Measurements from ENCODE around the gene LRAT.
"Not testable (repeated sequence)": the region's sequence is repeated elsewhere in the genome, so short reads cannot be mapped to it uniquely, and the experiment has no call there.

LRAT gene

DNA sequence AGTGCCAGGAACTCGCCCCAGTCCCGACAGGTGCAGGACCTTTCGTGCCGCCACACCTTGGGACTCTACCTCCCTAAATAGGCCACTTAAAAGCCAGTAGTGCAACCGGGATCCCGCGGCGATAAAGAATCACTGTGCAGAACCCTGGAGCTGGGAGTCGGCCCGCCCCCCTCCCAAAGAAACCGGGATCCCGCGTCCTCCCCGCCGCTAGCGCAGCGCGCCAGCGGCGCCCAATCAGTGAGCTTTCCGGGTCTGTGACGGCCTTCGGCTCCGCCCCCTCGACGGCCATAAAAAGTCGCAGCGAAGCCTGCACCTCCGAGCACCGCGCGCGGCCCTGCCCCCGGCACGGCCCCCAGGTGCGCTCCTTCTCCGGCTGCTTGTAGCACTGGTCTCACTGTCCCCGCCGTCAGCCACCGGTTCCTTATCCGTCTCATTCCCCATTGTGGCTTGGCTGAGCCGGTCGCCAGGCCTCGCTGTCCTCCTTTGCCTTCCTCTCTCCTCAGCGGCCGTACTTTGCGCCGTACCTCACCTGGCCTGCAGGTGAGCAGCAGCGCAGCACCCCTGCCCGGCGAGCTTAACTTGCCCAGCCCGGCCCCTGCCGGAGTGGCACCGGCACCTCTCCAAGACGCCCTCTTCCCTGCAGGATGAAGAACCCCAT lies at the start of gene LRAT:
Gene LRAT (plus strand): TSS at position 318 of the 658 bp plus-strand sequence. CDS start 327 bp downstream, at position 645.
- peak in 1 of 2 donors; percentile 3 for DNase-seq (ENCODE audit: low read depth in 2 of 2)

- no peak for DNase-seq (ENCODE audit: low read depth in 2 of 2)
These were observed 35.9 kb upstream of the LRAT start for GRCh38 chr4:154707877-154708276.

GRCh38 chr4:154709550-154709949 lies 34.2 kb upstream of the LRAT start:
- DNase-seq (ENCODE audit: low read depth in 2 of 2): no peak

- no peak for DNase-seq (ENCODE audit: low read depth in 2 of 2)
These were observed 32.3 kb upstream of the LRAT start for GRCh38 chr4:154711522-154711921.

GRCh38 chr4:154714339-154715040 lies 29.3 kb upstream of the LRAT start:
- DNase-seq (ENCODE audit: low read depth in 2 of 2): no peak

DNA sequence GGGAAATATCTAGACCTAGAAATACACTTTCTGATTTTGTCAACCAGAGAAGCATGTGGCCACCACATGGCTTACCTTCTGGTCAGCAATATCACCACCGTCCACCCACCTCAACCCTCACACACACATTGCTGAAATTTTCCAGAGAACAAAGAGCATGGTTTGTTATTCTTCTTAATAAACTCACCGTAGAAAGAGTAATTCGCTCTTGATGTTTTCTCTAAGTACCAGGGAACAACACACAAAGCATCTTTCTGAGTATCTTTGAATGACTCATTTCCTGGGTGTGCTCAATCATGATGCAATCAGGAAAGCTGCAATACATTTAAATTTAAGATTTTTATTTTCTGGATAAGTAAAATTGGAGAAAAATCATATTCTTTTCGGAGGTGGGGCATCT lies 24.7 kb upstream of the LRAT start:
- no peak for DNase-seq (ENCODE audit: low read depth in 2 of 2)

GRCh38 chr4:154720123-154720522 lies 23.7 kb upstream of the LRAT start:
- DNase-seq (ENCODE audit: low read depth in 2 of 2): no peak

- DNase-seq (ENCODE audit: low read depth in 2 of 2): no peak
These were observed 23.1 kb upstream of the LRAT start for GRCh38 chr4:154720618-154721267.

GRCh38 chr4:154722262-154722661 lies 21.5 kb upstream of the LRAT start:
- DNase-seq (ENCODE audit: low read depth in 2 of 2): no peak

GRCh38 chr4:154723601-154724000 lies 20.2 kb upstream of the LRAT start:
- not testable (repeated sequence) for DNase-seq (ENCODE audit: low read depth in 2 of 2)

DNA sequence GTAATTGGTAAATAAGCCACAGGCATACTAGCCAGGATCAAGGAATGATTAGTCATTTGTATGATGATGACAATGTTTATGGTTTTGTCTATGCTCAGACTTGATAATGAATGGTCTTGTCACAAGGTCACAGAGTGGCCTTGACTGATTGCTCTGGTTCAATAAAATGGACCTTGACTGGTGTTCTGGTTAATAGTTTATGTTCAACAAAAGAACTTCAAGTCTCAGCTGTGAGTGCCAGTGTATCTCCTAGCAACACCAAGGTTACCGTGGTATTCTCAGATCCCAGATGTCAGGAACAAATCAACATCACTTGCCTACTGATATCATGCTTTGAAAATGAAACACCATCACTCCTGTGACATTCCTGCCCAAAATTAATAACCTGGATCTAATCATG lies 16.3 kb upstream of the LRAT start:
- no peak for DNase-seq (ENCODE audit: low read depth in 2 of 2)

DNA sequence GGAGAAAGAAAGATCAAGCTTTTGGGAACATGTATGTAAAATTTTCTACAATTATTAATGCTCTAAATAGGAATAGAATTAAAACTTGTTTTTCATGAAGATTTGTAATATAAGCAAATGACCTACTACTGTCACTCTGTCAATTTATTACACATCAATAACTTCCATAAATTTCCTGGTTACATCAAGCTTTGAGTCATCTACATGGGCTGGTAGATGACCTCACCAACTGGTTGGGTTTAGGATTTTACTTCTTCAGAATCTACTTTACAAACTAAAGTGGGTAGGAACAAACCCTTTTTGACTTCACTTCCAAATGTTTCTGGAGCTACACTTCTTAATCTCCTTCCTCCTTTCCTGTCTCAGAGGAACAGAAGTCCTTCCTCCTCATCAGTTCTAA lies 12.0 kb upstream of the LRAT start:
- no peak for DNase-seq (ENCODE audit: low read depth in 2 of 2)

DNA sequence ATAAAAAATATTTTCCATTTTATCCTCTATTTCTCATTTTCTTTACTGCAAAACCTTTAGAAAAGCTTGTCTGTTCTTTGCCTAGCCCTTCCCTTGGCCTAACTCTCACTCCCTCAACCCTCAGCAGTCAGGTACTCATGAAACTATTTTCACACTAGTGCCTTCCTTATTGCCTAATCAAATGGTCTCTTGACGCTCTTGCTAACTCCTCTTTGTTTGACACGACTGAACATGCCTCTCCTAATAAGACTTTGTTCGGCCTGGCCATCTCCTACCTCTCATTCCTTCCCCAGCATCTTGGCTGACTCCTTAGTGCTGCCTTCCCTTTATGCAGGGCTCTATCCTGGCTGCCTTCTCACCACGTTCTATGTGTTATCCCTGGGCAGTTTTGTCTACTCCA lies 11.1 kb upstream of the LRAT start:
- DNase-seq (ENCODE audit: low read depth in 2 of 2): no peak

DNA sequence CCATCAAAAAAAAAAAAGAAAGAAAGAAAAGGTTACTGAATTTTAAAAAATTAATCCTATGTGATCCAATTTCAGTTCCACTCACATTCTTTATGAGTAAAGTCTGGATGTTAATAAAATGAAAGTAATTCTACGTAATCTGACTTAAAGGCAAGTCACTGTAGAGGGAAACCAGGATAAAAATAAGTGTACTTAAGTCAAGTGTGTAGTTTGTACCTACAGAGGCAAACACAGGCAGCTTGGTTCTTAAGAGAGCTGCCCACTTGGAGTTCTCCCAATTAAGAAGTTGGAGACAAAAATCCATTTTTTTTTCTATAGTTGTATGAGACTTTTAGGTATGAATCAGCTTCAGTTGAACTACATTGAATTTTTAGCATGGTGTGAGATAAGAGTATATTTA lies 7.0 kb upstream of the LRAT start:
- DNase-seq (ENCODE audit: low read depth in 2 of 2): no peak

DNA sequence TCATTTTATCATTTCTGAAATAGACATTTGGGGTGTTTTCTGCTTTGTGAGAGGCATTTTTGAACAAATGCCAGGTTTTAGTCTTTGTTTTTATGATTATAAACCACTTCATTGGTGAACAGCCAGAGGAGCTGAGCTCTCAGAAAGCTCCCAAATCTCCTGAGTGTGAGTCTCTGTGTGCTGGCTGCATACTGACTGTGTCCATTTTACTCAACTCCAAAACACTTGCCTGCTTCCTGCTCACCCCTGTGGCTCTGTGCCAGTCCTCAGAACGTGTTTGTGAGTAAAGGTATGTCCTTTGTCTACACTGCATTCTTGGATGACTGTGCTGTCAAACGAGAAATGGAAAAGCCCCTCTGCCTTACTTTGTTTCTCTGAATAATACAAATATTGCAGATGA lies 5.4 kb upstream of the LRAT start:
- no peak for DNase-seq (ENCODE audit: low read depth in 2 of 2)

GRCh38 chr4:154739111-154739510 lies 4.7 kb upstream of the LRAT start:
- no peak for DNase-seq (ENCODE audit: low read depth in 2 of 2)

DNA sequence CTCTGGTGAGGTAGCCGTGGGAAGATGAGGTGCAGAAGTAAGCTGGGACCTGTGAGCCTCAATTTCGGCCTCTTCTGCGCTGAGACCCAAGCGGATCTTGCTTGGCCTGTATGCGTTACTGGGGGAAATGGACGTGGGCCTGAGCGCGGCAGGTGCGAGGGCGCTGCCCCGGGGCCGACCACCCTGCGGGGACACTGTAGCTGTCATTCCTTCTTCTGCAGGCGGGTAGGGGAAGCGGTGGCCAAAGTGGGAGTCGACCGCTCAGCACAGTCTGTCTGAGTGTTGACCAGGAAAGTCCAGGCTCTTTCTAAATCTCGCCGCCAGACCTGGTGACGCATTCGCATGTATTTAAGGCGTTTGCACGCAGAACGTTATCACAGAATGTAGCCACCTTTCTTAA lies 3.3 kb upstream of the LRAT start:
- DNase-seq (ENCODE audit: low read depth in 2 of 2): no peak

DNA sequence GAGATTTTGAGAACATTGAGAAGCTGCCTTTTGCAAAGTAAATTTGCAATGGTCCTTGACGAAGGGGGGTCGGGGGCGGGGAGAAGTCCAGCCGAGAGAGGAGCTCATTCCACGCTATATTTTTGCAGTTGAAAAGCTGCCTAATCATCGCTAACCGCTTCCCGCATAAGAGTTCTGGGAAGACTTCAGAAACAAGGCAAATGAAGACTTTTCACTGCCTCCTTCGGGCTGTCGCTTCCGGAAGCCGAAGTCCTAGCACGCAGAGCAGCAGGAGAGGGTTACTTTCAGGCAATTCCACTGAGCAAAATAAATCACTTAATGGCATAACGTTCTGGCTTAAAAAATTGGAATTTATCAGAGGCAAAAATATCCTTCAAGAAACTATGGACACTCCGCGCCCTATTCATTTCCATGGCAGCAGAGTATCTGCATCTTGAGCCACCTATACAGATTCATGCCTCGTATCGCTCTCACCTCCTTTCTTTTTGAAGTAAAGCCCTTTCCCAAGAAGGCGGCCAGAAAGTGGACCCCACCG lies 2.6 kb upstream of the LRAT start:
- DNase-seq (ENCODE audit: low read depth in 2 of 2): no peak

DNA sequence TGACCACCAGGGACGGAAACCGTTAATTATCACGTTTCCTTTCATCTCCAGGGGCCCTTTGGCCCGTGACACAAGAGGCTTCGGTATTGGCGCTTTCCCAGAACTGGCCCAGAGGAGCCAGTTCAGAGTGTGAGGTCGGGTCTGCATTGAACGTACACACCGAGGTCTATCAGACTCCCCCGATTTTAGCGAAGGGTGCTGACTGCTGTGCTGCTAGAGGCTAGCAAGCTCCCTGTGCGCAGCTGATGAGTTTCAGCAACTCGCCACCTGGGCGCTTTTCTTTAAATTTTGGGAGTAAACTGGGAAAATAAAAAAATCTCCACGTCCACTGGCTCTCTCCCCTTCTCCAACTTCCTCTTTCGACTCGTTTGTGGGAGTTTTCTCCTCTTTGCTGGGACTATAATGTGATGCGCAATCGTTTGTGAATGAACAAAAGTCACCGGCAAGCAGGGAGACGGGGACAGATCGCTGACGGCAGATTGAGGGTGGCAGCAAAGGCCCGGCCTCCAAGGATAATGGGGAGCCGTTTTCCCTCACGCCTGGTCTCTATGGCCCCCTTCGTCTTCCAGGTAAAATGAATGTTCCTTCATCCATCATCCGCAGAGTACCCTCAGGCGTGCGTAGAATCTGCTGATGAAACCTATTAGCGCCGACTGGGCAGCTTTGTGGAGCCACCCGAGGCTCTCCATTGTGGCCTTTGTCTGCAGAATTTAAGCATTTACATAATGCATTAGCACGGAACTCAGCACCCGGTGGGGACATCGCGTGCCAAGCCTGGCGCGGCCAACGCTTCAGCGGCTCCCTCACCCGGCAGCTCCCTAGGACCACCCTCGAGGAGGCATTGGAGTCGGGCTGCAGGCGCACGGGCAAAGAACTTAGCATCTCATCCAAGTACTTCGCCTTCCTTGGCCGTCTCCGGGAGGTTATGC lies 1.6 kb upstream of the LRAT start:
- no peak for DNase-seq (ENCODE audit: low read depth in 2 of 2)

DNA sequence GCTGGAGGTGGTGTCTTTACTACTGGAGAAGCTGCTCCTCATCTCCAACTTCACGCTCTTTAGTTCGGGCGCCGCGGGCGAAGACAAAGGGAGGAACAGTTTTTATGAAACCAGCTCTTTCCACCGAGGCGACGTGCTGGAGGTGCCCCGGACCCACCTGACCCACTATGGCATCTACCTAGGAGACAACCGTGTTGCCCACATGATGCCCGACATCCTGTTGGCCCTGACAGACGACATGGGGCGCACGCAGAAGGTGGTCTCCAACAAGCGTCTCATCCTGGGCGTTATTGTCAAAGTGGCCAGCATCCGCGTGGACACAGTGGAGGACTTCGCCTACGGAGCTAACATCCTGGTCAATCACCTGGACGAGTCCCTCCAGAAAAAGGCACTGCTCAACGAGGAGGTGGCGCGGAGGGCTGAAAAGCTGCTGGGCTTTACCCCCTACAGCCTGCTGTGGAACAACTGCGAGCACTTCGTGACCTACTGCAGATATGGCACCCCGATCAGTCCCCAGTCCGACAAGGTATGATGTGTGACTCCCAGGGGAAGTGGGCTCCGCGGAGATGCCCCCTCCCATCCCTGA lies 634 bp downstream of the LRAT start:
- no peak for DNase-seq (ENCODE audit: low read depth in 2 of 2)

- DNase-seq (ENCODE audit: low read depth in 2 of 2): no peak
These were observed 13.9 kb downstream of the LRAT start for GRCh38 chr4:154757713-154758112.
